GM18498 (cell line): Measurements from ENCODE around the gene RASAL2.

ENCODE experiments used
- ATAC-seq: cut with Tn5 transposase; IDR thresholded peaks from one replicate; pipeline ENCODE4 v1.9.1; 2021; ENCODE audit warnings: mild to moderate bottlenecking, moderate library complexity; ENCODE audit not compliant: unreplicated experiment

Gene RASAL2

GRCh38 chr1:178418284-178418955, 324.5 kb downstream of the RASAL2 start:
- peak; percentile 95 for ATAC-seq

GRCh38 chr1:178434360-178434759, 340.5 kb downstream of the RASAL2 start:
- no peak for ATAC-seq

- ATAC-seq = no peak
Measured at GRCh38 chr1:178434899-178435435, 341.1 kb downstream of the RASAL2 start.

GRCh38 chr1:178436899-178437298, 343.0 kb downstream of the RASAL2 start:
- no peak for ATAC-seq

DNA sequence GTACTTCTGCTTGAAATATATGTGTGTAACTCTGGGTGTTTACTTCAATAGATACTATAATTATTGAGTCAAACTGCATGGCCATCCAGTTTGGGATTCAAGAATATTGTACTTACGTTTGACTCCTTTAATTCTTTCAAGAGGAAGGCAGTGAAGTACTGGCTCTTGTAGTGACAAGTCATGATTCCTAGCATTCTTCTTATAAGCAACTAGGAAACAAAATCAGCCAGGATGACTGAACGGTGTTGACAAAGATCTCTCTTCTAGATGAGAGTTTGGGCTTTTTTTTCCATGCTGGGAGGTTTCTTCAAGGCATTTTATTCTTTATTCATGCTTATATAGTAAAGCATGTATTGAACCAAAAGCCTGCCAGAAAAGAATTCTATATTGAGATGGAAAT, 344.5 kb downstream of the RASAL2 start:
- ATAC-seq = no peak

GRCh38 chr1:178442925-178443324, 349.0 kb downstream of the RASAL2 start:
- no peak for ATAC-seq

GRCh38 chr1:178450871-178451270, 357.0 kb downstream of the RASAL2 start:
- no peak for ATAC-seq

DNA sequence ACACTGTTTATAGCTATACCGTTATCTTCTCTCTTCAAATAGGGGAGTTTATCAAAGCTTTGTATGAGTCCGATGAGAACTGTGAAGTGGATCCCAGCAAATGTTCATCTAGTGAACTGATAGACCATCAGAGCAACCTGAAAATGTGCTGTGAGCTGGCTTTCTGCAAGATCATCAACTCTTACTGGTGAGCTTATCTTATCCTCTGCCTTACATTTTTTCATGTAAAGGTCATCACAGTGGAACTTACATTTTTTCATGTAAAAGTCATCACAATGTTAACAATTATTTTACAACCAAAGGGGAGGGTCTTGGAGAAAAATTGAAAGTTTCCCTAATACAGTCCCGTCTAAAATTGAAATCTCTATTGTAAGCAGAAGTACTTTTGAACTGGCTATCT, 357.6 kb downstream of the RASAL2 start:
- no peak for ATAC-seq

DNA sequence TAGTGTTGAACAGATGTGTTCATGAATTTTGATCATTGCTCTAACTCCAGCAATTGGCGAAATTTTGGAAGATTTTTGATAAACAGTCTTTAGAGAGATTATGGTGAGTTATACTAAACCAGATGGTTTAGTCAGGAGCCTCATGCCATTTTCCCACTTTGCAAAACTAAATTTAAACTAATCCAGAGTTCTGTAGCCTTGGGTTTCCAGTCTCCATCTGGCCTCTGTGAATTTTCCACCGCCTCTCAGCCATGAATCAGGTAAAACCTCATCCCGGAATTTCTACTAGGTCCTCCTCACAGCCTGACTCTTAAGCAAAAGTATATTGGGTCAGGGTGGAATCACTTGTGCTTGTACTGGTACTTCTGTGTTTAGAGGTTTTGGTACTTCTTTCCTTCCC, 358.1 kb downstream of the RASAL2 start:
- no peak for ATAC-seq

DNA sequence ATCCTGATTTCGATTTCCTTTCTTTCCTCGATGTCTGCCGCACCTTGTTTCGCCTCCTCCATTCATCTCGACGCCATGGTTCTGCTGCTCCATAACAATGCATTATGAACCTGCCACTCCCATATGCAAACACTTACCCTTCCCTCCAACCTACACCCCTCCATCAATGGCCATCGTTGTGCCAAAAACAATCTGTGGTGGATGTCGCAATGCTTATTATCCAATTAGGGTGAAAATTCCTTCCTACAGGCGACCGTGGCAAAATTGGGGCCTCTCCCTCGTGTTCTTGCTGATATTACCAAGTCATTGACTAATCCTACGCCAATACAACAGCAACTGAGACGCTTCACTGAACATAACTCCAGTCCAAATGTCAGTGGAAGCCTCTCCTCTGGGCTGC, 362.6 kb downstream of the RASAL2 start:
- no peak for ATAC-seq

GRCh38 chr1:178457651-178458050, 363.7 kb downstream of the RASAL2 start:
- no peak for ATAC-seq

- ATAC-seq = no peak
Measured at GRCh38 chr1:178458203-178458602, 364.3 kb downstream of the RASAL2 start.

- ATAC-seq = no peak
Measured at GRCh38 chr1:178461104-178461503, 367.2 kb downstream of the RASAL2 start.

- no peak for ATAC-seq
Measured at GRCh38 chr1:178461701-178462100, 367.8 kb downstream of the RASAL2 start.

GRCh38 chr1:178464141-178464540, 370.2 kb downstream of the RASAL2 start:
- ATAC-seq = no peak

- ATAC-seq = no peak
Measured at GRCh38 chr1:178464566-178464965, 370.7 kb downstream of the RASAL2 start.

- no peak for ATAC-seq
Measured at GRCh38 chr1:178465011-178465410, 371.1 kb downstream of the RASAL2 start.

DNA sequence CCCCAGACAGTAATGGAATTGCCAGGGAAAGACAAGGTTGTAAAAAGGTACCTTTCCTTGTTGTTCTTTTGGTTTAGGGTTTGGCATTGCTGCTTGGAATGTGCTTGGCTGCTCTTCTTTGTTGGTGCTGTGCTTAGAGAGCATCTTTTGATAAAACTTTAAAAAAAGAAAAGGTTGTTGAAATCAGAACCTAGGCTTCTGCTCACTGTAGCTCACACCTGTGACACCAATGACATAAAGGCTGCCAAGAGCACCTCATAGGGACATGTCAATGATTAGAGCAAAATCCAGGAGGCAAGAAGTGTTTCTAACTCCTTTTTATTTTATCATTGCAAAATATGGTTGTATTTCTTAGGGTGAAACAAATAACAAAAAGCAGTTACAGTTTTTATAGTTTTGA, 373.9 kb downstream of the RASAL2 start:
- ATAC-seq = no peak

DNA sequence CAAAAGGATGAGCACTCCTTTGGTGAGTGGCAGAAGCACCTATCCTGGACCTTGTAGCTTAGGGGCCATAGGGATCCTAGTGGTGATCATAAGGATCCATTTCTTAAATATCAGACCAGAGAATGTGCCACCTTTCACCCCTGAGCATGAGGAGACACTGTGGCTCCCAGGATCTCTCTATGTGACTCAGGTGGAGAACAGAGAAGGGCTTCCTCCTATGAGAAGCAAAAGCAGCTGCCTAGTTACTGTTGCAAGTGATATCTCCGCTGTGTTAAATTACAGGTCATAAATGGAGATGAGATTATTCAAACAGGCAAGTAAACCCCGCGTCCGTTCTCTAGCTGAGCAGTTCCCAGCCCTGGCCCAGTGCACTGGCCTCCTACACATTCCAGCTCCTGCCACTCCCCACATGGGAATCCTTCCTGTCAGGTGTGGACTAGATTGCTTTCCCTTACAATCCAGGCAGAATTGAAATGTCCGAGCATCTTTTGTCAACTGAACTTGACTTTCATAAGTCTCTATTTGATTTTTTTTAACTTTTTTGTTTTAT, 376.6 kb downstream of the RASAL2 start:
- ATAC-seq = no peak

DNA sequence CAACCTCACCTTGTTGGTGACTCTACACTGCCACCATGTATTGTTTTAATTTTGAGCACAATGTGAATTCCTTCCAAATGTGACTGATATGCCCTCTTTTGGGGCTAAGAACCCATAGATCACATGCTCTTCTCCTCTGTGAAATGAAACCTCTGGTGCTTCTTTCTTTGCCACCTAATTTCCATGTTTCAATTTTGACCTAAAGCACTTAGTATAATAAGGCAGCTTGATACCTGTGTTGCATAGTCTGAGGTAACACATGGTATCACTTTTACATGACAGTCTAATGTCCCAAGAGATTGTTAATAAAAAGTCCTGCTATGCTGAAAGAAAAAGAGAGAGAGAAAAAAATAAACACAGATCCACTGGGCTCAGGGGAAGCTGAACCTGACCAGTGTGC, 378.6 kb downstream of the RASAL2 start:
- ATAC-seq = no peak

GRCh38 chr1:178477373-178477772, 383.5 kb downstream of the RASAL2 start:
- ATAC-seq = no peak

DNA sequence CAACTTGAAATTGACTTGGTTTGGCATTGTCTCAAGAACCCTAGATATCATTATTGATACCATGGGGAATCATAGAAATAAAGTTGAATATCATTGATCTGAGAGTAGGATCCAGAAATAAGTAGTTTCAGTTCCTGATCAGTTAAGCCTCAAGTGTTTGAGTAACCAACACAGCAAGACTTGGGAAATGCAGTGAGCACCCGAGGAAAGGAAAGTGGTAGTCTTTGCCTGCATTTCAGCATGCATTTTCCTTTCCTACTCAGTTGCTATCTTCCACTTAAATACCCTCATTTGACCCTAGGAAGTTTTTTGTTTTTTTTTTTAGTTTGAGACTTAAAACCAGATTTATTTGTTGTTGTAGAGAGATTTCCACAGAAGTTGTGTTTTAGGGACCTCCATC, 383.9 kb downstream of the RASAL2 start:
- no peak for ATAC-seq
